SK-N-SH treated with all-trans-retinoic acid at 6 μM for 48 hours (cell line): ENCODE data around the gene PUSL1.

Experiments used
- ARNTL ChIP-seq: fragments of 450-650 bp; formaldehyde crosslinking; IDR thresholded peaks from 2 replicates; pipeline ENCODE4 v1.5.0; 2020; ENCODE audit warnings: low read depth, mild to moderate bottlenecking, moderate library complexity, borderline replicate concordance
- TF ChIP-seq, protein P1 (sequence below): fragments of 250-450 bp; sonication (Bioruptor Pico); IDR thresholded peaks from 2 replicates; pipeline ENCODE4 v1.8.0; 2020; ENCODE audit warnings: mild to moderate bottlenecking, moderate library complexity, borderline replicate concordance

DNA sequence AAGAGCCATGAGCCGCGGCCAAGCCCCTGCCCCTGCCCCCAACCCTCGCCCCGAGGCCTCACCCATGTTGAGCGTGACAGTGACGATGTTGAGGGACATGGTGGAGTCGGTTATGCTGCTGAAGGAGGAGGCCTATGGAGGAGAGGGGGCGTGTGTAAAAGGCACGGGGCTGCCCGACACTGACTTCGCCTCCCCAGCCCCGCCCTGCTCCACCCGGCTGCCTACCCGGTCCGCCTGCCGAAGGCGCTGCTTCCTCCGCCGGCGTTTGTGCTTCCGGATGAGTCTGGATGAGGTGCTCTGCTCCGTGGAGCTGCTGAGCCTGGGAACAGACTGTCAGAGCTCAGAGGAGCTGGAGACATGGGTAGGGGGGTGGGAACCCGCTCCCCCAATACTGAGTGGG is 31.8 kb downstream of the PUSL1 start:
- TF ChIP-seq, protein P1, sequence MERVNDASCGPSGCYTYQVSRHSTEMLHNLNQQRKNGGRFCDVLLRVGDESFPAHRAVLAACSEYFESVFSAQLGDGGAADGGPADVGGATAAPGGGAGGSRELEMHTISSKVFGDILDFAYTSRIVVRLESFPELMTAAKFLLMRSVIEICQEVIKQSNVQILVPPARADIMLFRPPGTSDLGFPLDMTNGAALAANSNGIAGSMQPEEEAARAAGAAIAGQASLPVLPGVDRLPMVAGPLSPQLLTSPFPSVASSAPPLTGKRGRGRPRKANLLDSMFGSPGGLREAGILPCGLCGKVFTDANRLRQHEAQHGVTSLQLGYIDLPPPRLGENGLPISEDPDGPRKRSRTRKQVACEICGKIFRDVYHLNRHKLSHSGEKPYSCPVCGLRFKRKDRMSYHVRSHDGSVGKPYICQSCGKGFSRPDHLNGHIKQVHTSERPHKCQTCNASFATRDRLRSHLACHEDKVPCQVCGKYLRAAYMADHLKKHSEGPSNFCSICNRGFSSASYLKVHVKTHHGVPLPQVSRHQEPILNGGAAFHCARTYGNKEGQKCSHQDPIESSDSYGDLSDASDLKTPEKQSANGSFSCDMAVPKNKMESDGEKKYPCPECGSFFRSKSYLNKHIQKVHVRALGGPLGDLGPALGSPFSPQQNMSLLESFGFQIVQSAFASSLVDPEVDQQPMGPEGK, result no peak
- no peak for TF ChIP-seq ARNTL (CRISPR knock-in tag)
